RPMI7951 (cell line): ENCODE data around the gene CACNG4. TPM values are rescaled to one million over a fixed set of nuclear protein-coding genes. Genes with fewer than 3 reads are reported as not detected.

ENCODE experiments used
- DNase-seq: peaks from one replicate; pipeline ENCODE4 v3.0.0-alpha.2; 2012; ENCODE audit warnings: low read depth
- total RNA-seq: library from RNA; depleted of rRNA; stranded (reverse); fragments of >200 nt; shearing (Covaris generic); gene quantifications from 2 replicates; pipeline ENCODE4 v1.2.3, GENCODE V29; 2014

The CACNG4 gene
- total RNA-seq, 1 experiment from 2014 or later = 0.12 TPM

DNA sequence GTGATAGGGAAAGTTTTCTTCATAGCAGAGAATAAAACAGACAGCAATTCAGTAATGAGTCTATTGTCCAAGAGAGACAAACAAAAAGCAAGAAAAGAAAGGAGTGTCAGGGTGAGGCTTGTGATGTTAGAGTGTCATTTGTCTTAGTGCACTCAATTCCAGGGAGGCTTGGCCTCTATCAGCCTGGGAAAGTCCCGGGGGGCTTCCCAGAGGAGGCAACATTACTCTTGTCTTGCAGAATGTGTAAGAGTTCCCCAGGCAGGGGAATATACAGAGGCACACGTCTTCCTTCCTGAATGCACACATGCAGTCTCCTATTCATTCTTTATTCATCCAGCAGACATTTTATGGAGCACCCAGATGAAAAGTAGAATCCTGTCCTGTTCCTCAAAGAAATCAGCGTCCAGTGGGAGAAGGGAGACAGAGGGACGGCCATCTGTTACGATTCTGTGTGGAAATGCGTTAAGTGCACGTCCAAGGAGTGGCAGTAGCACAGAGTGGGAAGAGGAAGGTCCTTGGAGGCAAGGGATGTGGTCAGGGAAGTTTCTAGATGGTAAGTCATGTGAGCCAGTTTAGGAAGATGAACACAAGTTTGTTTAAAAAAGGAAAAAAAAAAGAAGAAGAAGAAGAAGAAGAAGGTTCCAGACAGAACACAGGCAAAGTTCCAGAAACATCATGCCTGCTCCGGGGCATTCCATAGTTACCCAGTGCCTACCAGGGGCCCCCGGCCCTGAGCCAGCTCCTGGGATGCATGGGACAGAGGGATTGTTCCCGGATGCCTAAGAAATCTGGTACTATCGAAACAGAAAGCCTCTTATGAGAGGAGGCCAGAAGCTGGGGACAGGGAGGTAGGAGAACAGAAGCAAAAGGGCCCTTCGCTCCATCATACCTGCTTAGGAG is 21.1 kb downstream of the CACNG4 start:
- no peak for DNase-seq

DNA sequence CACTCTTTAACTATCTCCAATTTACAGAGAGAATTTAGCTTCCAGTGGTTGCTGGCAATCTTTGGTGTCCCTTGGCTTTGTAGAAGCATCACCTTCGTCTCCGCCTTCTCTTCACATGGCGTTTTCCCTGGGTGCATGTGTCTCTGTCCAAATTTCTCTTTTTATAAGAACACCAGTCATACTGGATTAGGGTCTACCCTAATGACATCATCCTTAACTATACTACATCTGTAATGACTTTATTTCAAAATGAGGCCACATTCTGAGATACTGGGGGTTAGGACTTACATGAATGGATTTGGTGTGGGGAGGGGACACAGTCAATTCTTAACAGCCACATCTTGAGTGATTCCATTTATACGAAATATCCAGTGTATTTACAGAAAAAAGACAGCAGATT is 22.2 kb downstream of the CACNG4 start:
- no peak for DNase-seq

DNA sequence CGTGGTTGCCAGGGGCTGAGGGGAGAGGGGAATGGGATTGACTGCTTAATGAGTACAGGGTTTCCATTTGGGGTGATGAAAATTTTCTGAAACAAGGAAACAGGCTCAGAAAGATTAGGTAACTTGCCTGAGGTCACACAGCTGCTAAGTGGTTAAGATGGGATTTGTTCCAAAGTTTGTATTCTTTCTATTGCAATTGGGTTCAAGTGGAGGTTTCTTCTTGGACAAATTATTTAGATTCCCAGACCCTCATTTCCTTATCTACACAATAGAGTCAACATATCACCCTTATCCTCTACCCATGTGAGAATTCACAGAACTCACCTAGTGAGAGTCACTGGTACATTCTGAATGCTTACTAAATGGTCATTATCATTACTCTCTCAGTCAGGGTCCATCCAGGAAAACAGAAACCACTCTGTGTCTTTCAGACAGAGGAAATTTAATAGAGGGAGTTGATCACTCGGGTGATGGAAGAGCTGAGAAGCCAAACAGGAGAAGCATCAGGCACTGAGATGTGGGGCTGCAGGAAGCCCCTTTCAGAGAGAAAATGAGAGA is 22.6 kb downstream of the CACNG4 start:
- no peak for DNase-seq

DNA sequence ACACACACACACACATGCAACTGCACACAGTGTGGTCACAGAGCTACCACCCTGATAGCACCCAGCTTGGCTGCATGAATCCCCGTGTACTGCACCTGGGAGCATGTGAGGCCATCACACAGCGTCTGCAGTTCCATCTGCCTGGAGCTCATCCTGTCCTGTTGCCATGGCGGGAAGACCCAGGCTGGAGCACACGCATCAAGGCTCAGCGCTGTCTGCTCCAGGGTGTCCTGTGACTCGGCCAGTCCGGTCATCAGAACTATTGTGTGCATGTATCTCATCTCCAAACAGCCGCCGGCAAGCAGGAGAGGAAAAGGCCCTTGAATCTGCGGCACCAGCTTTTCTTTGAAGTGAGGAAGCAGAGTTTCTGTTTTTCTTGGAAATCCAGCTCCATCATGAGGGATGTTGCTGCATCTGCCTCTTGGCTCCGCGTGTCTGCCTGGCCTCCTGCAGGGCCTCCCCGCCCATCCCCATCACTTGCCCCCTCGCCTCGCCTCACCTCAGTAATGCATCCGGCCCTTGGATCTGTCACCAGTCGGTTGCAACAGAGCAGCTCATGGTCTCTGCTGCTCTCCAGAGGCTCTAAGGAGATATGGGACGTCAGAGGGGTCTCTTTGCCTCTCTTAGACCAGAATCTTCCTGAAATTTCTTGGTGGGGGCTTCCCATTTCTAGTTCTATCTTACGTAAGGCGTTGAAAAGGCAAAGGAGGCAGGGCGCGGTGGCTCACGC is 23.7 kb downstream of the CACNG4 start:
- no peak for DNase-seq

DNA sequence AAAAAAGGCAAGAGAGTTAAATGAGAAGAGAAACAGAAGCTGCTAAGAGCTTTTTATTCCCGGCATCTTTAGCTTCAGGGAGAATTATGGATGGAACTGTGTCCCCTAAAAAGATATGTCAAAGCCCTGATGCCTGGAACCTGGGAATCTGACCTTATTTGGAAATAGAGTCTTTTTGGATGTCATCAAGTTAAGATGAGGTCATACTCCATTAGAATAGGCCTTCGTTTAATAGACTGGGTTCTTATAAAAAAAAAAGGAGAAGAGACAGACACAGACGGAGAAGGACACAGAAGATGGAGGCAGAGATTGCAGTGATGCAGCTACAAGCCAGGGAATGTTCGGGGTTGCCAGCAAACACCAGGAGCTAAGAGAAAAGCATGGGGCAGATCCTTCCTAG is 24.6 kb downstream of the CACNG4 start:
- DNase-seq = no peak

DNA sequence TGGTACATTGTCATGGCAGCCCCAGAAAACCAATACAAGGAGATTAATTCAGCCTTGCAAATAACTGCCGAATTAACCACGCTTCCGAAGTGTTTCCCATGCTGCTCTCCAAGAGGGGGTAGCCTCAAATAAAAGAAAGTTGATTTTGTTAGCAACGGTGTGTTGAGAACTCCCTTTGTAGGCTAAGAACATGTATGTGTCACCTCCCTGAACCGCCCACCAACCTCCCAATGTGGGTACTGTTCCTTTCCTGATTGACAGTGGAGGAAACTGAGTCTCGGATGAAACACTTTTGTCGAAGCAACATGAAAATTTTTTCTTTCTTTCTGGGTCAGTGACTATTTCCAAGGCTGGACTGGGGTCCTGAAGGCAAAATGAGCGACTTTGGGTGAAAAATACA is 25.1 kb downstream of the CACNG4 start:
- DNase-seq = no peak

DNA sequence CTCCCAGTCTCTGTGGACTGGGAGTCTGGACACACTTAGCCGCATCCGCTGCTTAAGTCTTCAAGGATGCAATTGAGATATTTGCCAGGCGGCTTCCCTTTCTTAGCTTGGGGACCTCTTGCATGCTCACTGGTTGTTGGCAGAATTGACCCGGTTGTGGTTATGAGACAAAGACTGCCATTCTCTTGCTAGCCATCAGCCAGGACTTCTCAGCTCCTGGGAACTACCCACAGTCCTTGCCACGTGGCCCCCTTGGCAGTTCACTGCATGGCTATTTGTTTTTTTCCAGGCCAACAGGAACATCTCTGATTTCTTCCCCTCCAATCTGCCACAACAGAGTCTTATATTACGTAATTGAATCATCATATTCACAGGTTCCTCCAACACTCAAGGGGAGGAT is 25.5 kb downstream of the CACNG4 start:
- DNase-seq = peak; percentile 27

DNA sequence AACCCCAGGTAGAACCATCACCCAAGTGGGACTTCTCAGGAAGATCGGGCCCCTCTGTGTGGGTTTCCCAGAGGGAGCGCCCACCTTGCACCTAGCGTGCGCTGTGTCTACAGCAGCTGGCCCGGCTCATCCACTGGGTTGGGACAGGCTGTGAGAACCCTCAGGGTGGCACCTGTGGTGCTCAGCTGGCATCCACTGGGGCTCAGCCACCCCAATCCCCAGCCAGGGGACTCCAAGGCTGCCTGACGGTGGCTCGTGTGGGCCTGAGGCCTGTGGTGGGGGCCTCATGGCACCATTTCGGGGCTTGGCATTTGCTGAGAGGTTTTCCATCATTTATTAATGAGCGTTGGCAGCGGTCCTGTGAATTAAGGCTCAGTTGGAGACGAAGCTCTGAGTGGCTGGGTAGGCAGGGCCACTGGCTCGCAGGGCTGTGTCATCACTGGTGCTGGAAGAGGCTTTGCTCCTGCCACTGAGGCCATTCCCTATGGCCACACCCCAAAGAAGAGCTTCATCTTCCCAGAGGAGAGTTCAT is 28.5 kb downstream of the CACNG4 start:
- no peak for DNase-seq

DNA sequence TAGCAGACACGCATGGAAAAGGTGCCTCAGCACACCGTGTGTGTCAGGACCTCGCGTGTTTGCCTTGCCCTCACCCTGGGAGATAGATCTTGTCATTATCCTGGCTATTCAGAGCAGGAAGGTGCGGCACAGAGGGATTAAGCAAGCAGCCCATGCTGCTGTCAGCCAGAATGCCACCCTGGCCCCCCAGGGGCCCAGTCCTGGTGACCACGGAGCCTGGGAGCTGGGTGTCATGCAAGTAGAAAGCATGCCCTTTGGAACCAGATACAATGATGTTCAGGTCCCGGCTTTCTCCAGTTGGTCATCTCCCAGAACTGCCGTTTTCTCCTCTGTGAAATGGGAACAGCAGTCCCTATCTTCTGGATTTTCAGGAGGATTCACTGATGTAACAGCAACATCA is 29.9 kb downstream of the CACNG4 start:
- no peak for DNase-seq

DNA sequence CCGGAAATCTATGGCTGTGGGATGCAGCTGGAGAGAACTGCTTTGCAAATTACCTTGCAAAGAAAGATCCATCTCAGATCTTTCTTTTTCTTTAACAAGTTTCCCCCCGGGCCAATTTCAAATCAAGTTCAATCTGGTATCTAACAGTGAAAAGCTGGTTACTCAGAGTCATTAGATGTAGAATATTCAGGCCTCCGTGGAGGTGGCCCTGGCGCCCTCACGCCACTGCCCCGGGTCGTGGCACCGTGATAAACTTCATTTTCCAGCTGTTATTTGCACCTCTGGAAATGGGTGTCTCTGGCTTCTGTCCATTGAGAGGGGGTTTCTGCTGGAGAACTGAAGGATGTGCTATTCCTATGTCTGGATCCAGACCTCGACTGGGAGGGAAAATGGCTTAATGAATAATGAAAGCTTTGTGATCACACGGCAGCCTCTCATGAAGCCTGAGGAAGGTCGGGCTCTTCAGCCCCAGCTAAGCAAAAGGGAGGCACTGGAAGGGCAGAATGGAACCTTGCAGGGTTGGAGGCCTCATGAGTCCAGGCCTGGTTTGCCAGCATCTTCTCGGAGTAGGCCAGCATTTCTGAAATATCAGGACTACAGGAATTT is 30.5 kb downstream of the CACNG4 start:
- no peak for DNase-seq

DNA sequence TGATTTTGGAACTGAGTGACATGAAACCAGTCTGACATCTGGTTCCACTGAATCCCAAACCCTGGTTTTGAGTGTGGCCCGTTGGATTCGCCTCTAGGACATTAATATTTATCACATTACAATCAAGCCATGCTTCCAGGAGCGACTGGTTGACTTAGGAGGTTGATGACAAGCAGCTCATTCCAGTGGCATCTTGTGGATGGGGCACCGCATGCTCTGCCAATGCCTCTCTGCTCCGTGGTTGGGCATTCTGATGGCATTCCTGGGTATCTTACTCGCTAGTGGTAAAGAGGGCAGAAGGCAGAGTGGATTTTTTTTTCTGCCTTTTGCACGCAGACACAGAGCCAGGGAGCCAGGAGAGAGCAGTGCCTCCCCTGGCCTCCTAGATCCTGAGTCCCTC is 31.4 kb downstream of the CACNG4 start:
- DNase-seq = no peak

DNA sequence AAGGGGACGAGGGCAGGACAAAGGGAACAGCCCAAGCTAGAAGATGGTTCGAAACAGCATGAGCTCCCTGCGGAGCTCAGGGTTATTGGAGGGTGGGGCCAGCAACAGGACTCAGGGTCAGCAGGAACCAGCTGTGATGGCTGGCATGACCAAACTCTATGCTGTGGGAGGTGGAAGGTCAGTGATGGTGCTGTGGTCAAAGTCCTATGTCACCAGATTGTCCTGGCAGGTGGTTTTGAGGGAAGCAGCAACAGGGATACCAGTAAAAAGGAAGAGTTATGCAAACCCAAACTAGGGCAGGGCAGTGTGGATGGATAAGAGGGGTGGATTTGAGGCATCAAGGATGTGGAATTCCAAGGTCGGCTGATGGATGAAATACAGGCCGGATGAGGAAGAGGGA is 32.4 kb downstream of the CACNG4 start:
- no peak for DNase-seq

DNA sequence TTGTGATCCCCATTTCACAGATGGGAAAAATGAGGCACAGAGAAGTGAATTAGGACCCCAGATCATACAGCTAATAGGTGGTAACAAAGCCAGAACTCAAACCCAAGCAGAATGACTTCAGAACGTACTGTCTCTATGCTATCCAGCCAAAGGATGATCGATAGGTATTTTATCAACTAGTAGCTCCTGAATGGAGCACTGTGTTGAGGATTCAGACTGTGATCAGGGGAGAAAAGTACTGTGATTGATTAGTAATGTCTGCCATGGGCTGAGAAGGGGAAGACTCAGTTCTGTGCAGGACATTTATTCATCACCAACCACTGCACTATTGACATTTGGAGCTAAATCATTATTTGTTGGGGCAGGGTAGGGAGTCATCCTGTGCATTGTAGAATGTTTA is 38.7 kb downstream of the CACNG4 start:
- DNase-seq = no peak

DNA sequence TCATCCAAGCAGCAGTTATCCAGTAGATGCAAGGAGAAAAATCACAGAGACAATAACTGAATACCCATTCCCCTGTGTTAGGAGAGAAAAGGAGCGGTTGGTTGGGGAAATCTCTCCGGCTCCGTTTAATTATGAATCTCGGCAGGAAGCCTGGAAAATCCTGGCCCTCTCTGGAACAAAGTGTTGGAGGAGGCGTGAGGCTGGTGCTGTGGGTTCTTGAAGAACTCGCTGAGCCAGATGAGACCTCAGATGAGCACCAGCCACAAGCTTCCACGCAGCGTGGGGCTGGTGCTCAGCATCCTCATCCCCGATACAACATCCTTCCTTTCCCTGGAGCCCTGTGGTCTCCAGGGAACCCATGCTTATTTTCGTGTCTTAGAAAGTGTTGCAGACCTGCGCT is 39.7 kb downstream of the CACNG4 start:
- no peak for DNase-seq

DNA sequence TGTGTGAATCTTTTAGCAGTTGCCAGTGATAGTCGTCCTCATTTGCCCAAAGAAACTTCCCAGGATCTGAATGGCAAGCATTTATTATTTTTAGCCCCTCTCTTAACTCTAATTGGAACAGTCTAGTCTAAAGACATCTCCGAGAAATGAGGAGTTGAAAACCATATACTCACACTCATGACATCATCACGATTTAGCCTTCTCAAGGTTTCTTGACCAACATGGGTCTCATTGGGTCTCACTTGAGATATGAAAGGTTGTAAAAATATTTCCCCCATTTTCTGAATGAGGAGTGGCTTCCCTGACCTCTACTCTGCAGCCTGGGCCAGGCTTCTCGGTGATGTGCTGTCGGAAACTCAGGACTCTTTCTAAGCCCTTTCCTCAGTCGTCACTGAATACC is 42.8 kb downstream of the CACNG4 start:
- no peak for DNase-seq

DNA sequence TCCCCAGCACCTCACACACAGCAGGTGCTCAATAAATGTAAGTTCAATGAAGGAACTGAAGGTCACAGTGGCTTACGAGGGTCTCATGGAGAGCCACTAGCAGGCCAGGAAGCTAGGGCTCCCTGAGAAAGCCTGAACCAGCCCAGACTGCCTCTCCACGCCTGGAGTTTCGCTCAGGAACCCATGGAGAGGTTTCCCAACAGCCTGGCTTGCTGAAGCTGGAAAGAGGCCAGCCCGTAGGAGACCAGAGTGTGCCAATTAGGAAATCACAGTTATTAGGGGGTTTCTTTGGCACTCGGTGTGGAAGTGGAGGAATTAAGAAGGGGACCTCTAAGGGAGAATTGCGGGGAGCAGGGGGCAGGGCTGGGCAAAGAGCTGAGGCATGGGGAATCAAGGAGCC is 43.6 kb downstream of the CACNG4 start:
- no peak for DNase-seq

DNA sequence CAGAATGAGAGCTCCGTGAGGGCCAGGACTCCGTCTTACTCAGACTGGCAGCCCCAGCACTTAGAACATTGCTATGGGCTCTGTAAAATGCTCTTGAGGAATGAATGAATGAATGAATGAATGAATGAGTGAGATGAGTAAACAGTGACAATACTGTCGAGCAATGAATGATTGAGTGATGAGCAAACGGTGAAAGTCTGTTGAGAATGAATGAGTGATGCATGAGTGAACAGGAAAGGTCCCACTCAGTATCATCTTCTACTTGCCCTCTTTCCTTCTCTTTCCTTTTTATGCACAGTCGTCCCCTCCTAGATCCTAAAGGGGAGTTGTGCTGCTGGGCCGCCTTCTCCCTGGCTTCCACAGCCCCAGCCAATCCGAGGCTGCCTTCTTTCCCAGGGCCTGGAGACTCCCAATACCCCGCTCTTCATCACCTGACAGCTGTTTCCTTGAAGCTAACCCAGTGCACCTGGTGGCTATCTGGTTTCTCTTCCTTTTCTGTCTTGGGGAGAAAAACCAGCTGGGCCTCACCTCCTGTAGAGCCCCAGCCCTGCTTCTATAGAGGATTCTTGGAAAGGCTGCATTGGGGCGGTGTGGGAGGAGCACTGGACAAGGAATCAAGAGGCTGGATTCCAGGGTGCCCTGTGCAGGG is 47.1 kb downstream of the CACNG4 start:
- DNase-seq = no peak

DNA sequence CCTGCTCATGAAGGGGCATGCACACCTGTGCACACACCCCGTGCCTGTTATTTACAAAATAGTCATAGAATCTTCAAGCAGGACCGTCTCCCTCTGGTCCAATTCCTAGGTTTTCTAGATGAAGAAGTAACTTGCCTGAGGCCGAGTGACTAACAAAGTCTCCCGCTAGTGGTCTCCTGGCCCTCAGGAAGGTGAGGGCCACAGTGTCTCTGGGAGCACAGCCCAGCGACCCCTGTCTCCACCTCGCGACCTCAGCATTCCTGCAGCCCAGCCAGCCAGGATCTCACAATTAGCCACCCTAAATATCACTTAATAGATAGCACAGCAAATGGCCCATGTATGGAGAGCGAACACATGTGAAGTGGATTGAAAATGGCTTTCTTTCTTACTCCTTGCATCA is 49.4 kb downstream of the CACNG4 start:
- DNase-seq = no peak

DNA sequence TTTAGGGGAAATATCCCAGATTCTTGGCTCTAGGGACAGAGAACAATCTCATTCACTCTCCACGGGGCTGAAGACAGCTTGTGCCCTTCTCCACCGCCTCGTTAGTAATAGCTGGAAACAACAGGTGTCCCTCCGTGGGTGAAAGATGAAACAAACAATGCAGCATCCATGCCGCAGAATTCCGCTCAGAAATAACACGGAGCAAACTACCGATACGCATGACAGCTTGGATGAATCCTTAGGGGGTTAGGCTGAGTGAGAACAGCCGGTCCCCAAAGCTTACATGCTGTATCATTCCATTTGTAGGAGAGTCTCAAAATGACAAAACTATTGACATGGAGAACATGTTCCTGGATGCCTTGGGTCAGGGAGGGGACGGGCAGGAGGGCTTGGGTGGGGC is 50.5 kb downstream of the CACNG4 start:
- no peak for DNase-seq

DNA sequence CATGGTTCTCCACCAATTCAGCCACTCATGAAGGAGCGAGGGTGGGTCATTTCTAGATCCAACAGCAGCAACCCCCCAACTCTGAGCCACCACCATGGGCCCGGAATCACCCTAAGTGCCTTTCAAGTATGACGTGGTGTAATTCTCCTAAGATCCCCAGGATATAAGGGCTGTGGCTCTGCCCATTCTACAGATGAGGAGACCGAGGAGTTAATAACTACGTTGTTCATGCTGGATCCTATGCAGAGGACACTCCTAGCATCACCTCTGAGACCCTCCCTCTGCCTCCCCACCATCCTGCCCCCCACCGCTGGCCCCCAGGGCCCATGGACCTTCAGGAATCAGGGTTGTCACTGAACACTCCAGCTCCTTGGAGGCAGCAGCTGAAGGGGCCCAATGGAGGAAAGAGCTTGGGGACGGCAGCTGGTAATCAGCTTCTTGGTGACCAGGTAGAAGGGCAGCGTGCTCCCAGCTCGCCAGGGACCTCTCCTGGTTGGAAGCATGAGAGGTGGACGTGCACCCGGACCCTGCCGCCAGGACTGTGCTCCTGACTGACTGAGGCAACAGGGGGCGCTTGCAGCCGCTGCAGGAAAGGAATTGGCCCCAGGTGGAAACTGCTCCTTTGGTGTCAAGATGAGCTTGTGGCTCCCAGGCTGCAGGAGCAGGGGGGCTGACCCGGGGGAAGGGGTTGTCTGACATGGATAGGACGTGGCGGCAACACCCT is 51.7 kb downstream of the CACNG4 start:
- no peak for DNase-seq

DNA sequence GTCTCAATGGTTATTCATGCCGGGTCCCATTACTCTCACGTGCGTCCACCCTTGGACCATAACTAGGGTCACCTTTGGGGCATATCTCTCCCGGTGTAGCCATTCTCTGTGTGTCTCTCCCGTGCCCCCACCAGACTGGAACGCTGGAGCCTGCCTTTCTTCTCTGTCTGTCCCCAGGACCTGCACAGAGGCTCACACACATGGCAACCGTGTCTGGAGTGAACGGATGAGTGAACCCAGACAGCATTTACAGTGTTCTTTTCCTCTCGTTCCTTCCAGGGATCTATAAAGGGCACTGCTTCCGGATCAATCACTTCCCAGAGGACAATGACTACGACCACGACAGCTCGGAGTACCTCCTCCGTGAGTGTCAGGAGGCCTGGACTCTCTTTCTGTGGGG is 53.4 kb downstream of the CACNG4 start:
- DNase-seq = no peak
